Vagina (tissue), 2 donors: Measurements from ENCODE around the gene UQCRHL. TPM values are rescaled to one million over a fixed set of nuclear protein-coding genes. Genes with fewer than 3 reads are reported as not detected.
A peak's percentile ranks its signal among the peaks of the same experiment; 100 is the strongest.
"Not testable (repeated sequence)": the region's sequence is repeated elsewhere in the genome, so short reads cannot be mapped to it uniquely, and the experiment has no call there.

Experiments
- DNase-seq, 2 donors: peaks; one replicate each; pipeline ENCODE4 v3.0.0-alpha.2; 2017; ENCODE audit errors: extremely low spot score in 2 of 2
- H3K27ac ChIP-seq: fragments of 200-600 bp; sonication (generic); one replicate; pipeline ENCODE4 v1.5.1; 2019
- H3K27me3 ChIP-seq: fragments of 200-600 bp; sonication (generic); one replicate; pipeline ENCODE4 v1.5.1; 2019
- H3K36me3 ChIP-seq, 2 donors: fragments of 200-600 bp; sonication (generic); one replicate each; pipeline ENCODE4 v1.5.1; 2017 to 2019
- H3K4me1 ChIP-seq: fragments of 200-600 bp; sonication (generic); one replicate; pipeline ENCODE4 v1.5.1; 2019
- H3K4me3 ChIP-seq, 2 donors: fragments of 200-600 bp; sonication (generic); 1 replicate in 1 of 2; 2 replicates in 1 of 2; pipeline ENCODE4 v1.5.1; 2016 to 2019
- H3K9me3 ChIP-seq: fragments of 200-600 bp; sonication (generic); one replicate; pipeline ENCODE4 v1.5.1; 2019
- CTCF ChIP-seq, 3 experiments: fragments of 450-650 bp in 2 of 3; fragments of 200-600 bp in 1 of 3; sonication (generic) in 1 of 3; IDR thresholded peaks; one replicate each; pipeline ENCODE4 v1.5.1; 2017 to 2019; ENCODE audit warnings: antibody characterized with exemption in 3 of 3, mild to moderate bottlenecking in 2 of 3, moderate library complexity in 2 of 3
- POLR2A ChIP-seq, 2 donors: fragments of 450-650 bp; IDR thresholded peaks; one replicate each; pipeline ENCODE4 v1.6.1; 2017; ENCODE audit warnings: antibody characterized with exemption in 2 of 2, mild to moderate bottlenecking in 2 of 2, moderate library complexity in 2 of 2
- POLR2AphosphoS5 ChIP-seq, 2 donors: sonication (generic); formaldehyde crosslinking; IDR thresholded peaks; one replicate each; pipeline ENCODE4 v1.9.0; 2017; ENCODE audit warnings: antibody characterized with exemption in 2 of 2, mild to moderate bottlenecking in 2 of 2, low read depth in 1 of 2; ENCODE audit not compliant: insufficient read depth in 1 of 2
- intact Hi-C: fragments of 100-400 bp; cut with DNase I; formaldehyde crosslinking; loops from one replicate; pipeline ENCODE4 v1.15.1; 2023
- total RNA-seq: library from RNA; depleted of rRNA; stranded (reverse); fragments of >200 nt; gene quantifications from one replicate; pipeline ENCODE4 v1.2.3, GENCODE V29; 2016

UQCRHL gene
- total RNA-seq, 1 donor from 2014 or later = 1.5 TPM

GRCh38 chr1:15834406-15835204 is 27.2 kb upstream of the UQCRHL start:
- peaks cover 48% of the 10 kb centered on the region for H3K4me1 ChIP-seq
- intact Hi-C loops = loop anchor here (2.0 kb wide), 4 partner anchors 14 to 114 kb away; no protein-coding TSS in a partner anchor

DNA sequence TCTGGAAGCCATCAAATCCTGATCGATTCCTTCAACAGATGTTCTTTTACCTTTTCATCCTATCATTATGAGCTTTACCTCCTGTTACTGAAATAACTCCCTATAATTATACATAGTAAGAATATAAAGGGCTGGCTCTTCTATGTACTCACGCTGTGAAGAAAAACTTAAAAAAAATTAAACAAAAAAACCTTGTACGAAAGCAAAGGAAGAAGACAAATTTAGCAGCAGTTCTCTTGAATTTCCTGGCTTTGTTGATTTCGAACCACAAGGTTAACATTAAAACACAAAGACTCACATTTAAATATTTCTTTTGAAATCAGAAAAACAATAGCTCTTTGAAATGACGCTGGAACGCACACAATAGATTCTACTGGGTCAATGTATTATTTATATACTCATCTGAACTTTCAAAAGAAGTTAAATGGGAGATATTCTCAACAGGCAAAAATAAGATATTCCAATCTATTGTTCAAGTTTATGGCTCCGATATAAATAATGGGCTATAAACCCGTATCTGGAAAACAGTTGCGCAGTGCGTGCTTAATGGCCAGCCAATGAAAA is 26.5 kb upstream of the UQCRHL start:
- no peaks in the 10 kb centered on the region for H3K36me3 ChIP-seq
- H3K4me1 ChIP-seq = peaks cover 48% of the 10 kb centered on the region
- intact Hi-C loops = loop anchor here (2.0 kb wide), 4 partner anchors 15 to 115 kb away; no protein-coding TSS in a partner anchor
- H3K27me3 ChIP-seq = no peaks in the 10 kb centered on the region
- H3K4me3 ChIP-seq = peak overlapping the region; percentile 74 to 75
- TF ChIP-seq POLR2AphosphoS5 (IDR thresholded peaks at IDR 0.05; ENCODE audit: insufficient read depth in 1 of 2, low read depth in 1 of 2) (no peak), CTCF (IDR thresholded peaks at IDR 0.05) (no peak), POLR2A (IDR thresholded peaks at IDR 0.05) (no peak)
- DNase-seq = no peak
- peak overlapping the region; percentile 100 for H3K27ac ChIP-seq
- H3K9me3 ChIP-seq = no peaks in the 10 kb centered on the region

More at GRCh38 chr1:15834406-15835204, 27.2 kb upstream of the UQCRHL start:
- DNase-seq = peak in 1 of 2 donors; percentile 94
- H3K27ac ChIP-seq = peak overlapping the region; percentile 100
- H3K9me3 ChIP-seq = no peaks in the 10 kb centered on the region
- no peaks in the 10 kb centered on the region for H3K36me3 ChIP-seq
- peak overlapping the region; percentile 74 to 75 for H3K4me3 ChIP-seq
- H3K27me3 ChIP-seq = no peaks in the 10 kb centered on the region
- TF ChIP-seq CTCF (IDR thresholded peaks at IDR 0.05) (no peak), POLR2AphosphoS5 (IDR thresholded peaks at IDR 0.05; ENCODE audit: insufficient read depth in 1 of 2, low read depth in 1 of 2) (peak; percentile 89 to 92), POLR2A (IDR thresholded peaks at IDR 0.05) (peak in 1 of 2 donors; percentile 58)

- DNase-seq = no peak
- H3K4me1 ChIP-seq = peaks cover 48% of the 10 kb centered on the region
- intact Hi-C loops = no loop called here
- H3K4me3 ChIP-seq = peak overlapping the region; percentile 34 to 75
- H3K27ac ChIP-seq = peak overlapping the region; percentile 100
- H3K9me3 ChIP-seq = no peaks in the 10 kb centered on the region
- H3K27me3 ChIP-seq = no peaks in the 10 kb centered on the region
- no peaks in the 10 kb centered on the region for H3K36me3 ChIP-seq
- TF ChIP-seq CTCF (IDR thresholded peaks at IDR 0.05) = no peak
- peak; percentile 22 to 61 for TF ChIP-seq POLR2AphosphoS5 (IDR thresholded peaks at IDR 0.05; ENCODE audit: insufficient read depth in 1 of 2, low read depth in 1 of 2)
These were observed 25.7 kb upstream of the UQCRHL start for GRCh38 chr1:15833069-15833679.

- Histone ChIP-seq H3K27me3 (no peaks in the 10 kb centered on the region), H3K27ac (no peak overlapping the region), H3K9me3 (no peaks in the 10 kb centered on the region), H3K36me3 (no peaks in the 10 kb centered on the region), H3K4me1 (peaks cover 41% of the 10 kb centered on the region), H3K4me3 (no peak overlapping the region)
- no peak for DNase-seq
- no peak for TF ChIP-seq POLR2AphosphoS5 (IDR thresholded peaks at IDR 0.05; ENCODE audit: insufficient read depth in 1 of 2, low read depth in 1 of 2)
- no peak for TF ChIP-seq CTCF (IDR thresholded peaks at IDR 0.05)
- TF ChIP-seq POLR2A (IDR thresholded peaks at IDR 0.05) = no peak
- intact Hi-C loops = no loop called here
These were observed 22.8 kb upstream of the UQCRHL start for GRCh38 chr1:15830258-15830657.

DNA sequence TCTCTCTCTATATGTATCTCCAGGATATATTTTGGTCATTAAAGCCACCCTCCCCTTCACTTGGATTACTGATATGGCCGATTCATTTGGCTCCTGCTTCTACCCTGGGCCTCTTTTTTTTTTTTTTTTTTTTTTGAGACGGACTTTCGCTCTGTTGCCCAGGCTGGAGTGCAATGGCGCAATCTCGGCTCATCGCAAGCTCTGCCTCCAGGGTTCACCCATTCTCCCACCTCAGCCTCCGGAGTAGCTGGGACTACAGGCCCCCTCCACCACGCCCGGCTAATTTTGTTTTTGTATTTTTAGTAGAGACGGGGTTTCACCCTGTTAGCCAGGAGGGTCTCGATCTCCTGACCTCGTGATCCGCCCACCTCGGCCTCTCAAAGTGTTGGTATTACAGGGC is 21.5 kb upstream of the UQCRHL start:
- H3K4me3 ChIP-seq, H3K9me3 ChIP-seq, H3K36me3 ChIP-seq, DNase-seq, intact Hi-C loops, H3K27me3 ChIP-seq, H3K27ac ChIP-seq: not testable (repeated sequence)
- peaks cover 41% of the 10 kb centered on the region for H3K4me1 ChIP-seq

- H3K9me3 ChIP-seq, H3K36me3 ChIP-seq, H3K27ac ChIP-seq, intact Hi-C loops, H3K4me3 ChIP-seq, H3K27me3 ChIP-seq, DNase-seq: not testable (repeated sequence)
- H3K4me1 ChIP-seq = peaks cover 27% of the 10 kb centered on the region
These were observed 20.1 kb upstream of the UQCRHL start for GRCh38 chr1:15827567-15827966.
